ENCODE data around the gene IL20RB. TPM values are rescaled to one million over a fixed set of nuclear protein-coding genes. Genes with fewer than 3 reads are reported as not detected.

The IL20RB gene
- polyA plus RNA-seq, 3 donors: 0.16 to 1.2 TPM; not detected in 1

DNA sequence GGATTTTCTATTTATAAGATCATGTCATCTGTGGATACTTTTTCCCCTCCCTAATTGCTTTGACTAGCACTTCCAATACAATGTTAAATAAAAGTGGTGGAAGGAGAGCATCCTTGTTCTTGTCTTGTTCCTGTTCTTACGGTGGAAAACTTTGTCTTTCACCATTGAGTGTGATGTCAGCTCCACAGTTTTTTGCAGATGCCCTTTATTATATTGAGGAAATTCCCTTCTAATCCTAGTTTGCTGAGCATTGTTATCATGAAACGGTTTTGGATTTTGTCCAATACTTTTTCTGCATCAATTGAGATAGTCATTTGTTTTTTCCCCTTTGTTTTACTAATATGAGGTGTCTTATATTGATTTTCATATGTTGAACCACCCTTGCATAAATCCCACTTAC, 19.9 kb upstream of the IL20RB start:
- Mint-ChIP-seq H3K27ac (peak overlapping the region in 3 of 7 donors; percentile 33 to 36 (median 34)), H3K4me3 (no peak overlapping the region), H3K4me1 (peaks cover 38% of the 10 kb centered on the region), H3K36me3 (peaks cover 17 to 20% of the 10 kb centered on the region in 2 donors), H3K9me3 (no peaks in the 10 kb centered on the region), H3K27me3 (ENCODE audit: low read depth in 3 of 3) (no peaks in the 10 kb centered on the region)
- peak overlapping the region in 1 of 2 donors; percentile 23 for H3K27ac ChIP-seq (ENCODE audit: low read depth in 1 of 2, low read length in 2 of 2)
- DNase-seq: peak in 1 of 3 donors; percentile 30
- intact Hi-C loops (cut with micrococcal nuclease): no loop called here
- H3K9ac ChIP-seq (ENCODE audit: insufficient read depth, low read length, poor library complexity, severe bottlenecking): no peak overlapping the region
- WGBS (ENCODE audit: insufficient coverage): no CpG with 5 or more reads among the region's 2 CpGs
- H3K4me2 ChIP-seq (replicated peaks; ENCODE audit: extremely low read depth, low read length, poor library complexity, severe bottlenecking): no peak overlapping the region
- H2AFZ ChIP-seq (ENCODE audit: insufficient read depth, low read depth, low read length, poor library complexity, severe bottlenecking): no peak overlapping the region
- H4K20me1 ChIP-seq (ENCODE audit: insufficient read depth, low read length): peaks cover 74% of the 10 kb centered on the region
- H3K27me3 ChIP-seq (ENCODE audit: control insufficient read depth in 2 of 2, insufficient read depth in 2 of 2, low read length in 2 of 2): no peaks in the 10 kb centered on the region
- TF ChIP-seq, protein P1, sequence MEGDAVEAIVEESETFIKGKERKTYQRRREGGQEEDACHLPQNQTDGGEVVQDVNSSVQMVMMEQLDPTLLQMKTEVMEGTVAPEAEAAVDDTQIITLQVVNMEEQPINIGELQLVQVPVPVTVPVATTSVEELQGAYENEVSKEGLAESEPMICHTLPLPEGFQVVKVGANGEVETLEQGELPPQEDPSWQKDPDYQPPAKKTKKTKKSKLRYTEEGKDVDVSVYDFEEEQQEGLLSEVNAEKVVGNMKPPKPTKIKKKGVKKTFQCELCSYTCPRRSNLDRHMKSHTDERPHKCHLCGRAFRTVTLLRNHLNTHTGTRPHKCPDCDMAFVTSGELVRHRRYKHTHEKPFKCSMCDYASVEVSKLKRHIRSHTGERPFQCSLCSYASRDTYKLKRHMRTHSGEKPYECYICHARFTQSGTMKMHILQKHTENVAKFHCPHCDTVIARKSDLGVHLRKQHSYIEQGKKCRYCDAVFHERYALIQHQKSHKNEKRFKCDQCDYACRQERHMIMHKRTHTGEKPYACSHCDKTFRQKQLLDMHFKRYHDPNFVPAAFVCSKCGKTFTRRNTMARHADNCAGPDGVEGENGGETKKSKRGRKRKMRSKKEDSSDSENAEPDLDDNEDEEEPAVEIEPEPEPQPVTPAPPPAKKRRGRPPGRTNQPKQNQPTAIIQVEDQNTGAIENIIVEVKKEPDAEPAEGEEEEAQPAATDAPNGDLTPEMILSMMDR (IDR thresholded peaks at IDR 0.05): no peak
- H3K4me1 ChIP-seq (ENCODE audit: control insufficient read depth in 1 of 2, insufficient read depth in 2 of 2, low read length in 2 of 2): peaks cover 25 to 37% of the 10 kb centered on the region in 2 donors
- no peak overlapping the region for H3K4me3 ChIP-seq (replicated peaks in 1 of 3; ENCODE audit: low read depth in 2 of 3, low read length in 3 of 3)
- peaks cover 0 to 21% of the 10 kb centered on the region in 2 donors for H3K36me3 ChIP-seq (replicated peaks in 1 of 2; ENCODE audit: control insufficient read depth in 1 of 2, insufficient read depth in 2 of 2, low read length in 2 of 2)
- peaks cover 91% of the 10 kb centered on the region for H3K79me2 ChIP-seq (ENCODE audit: insufficient read depth, low read length)
- H3K9me3 ChIP-seq (replicated peaks in 1 of 2; ENCODE audit: control insufficient read depth in 1 of 2, insufficient read depth in 1 of 2, low read length in 2 of 2): no peaks in the 10 kb centered on the region

DNA sequence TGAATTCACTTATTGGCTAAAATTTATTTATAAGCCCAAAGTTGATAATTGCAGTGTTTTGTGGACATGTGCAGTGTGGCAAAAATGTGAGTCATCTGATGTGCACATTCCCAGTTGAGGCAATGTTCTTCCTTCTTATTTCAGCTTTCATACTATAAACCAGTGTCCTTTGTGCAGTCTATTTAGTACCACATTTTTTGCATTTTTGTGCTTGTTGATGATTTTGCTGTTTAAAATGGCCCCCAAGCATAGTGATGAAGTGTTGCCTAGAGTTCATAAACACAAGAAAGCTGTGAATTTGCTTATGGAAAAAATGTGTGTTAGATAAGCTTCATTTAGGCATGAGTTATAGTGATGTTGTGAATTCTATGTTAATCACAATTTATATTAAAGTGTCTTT, 19.4 kb upstream of the IL20RB start:
- H3K27ac Mint-ChIP-seq: peak overlapping the region in 3 of 7 donors; percentile 33 to 36 (median 34)
- H3K9me3 Mint-ChIP-seq: no peaks in the 10 kb centered on the region
- peaks cover 17 to 20% of the 10 kb centered on the region in 2 donors for H3K36me3 Mint-ChIP-seq
- no peaks in the 10 kb centered on the region for H3K27me3 Mint-ChIP-seq (ENCODE audit: low read depth in 3 of 3)
- DNase-seq: peak; percentile 21 to 66 (median 22)
- peaks cover 24 to 37% of the 10 kb centered on the region in 2 donors for H3K4me1 ChIP-seq (ENCODE audit: control insufficient read depth in 1 of 2, insufficient read depth in 2 of 2, low read length in 2 of 2)
- intact Hi-C loops (cut with micrococcal nuclease): no loop called here
- H3K9me3 ChIP-seq (replicated peaks in 1 of 2; ENCODE audit: control insufficient read depth in 1 of 2, insufficient read depth in 1 of 2, low read length in 2 of 2): no peaks in the 10 kb centered on the region
- H3K27ac ChIP-seq (ENCODE audit: low read depth in 1 of 2, low read length in 2 of 2): peak overlapping the region in 1 of 2 donors; percentile 23
- H3K36me3 ChIP-seq (replicated peaks in 1 of 2; ENCODE audit: control insufficient read depth in 1 of 2, insufficient read depth in 2 of 2, low read length in 2 of 2): peaks cover 0 to 21% of the 10 kb centered on the region in 2 donors
- H3K4me3 ChIP-seq (replicated peaks in 1 of 3; ENCODE audit: low read depth in 2 of 3, low read length in 3 of 3): no peak overlapping the region
- H3K4me1 Mint-ChIP-seq: peaks cover 38% of the 10 kb centered on the region
- H4K20me1 ChIP-seq (ENCODE audit: insufficient read depth, low read length): peaks cover 74% of the 10 kb centered on the region
- H3K27me3 ChIP-seq (ENCODE audit: control insufficient read depth in 2 of 2, insufficient read depth in 2 of 2, low read length in 2 of 2): no peaks in the 10 kb centered on the region
- TF ChIP-seq, protein P1 (IDR thresholded peaks at IDR 0.05): no peak
- no peak overlapping the region for H2AFZ ChIP-seq (ENCODE audit: insufficient read depth, low read depth, low read length, poor library complexity, severe bottlenecking)
- H3K4me2 ChIP-seq (replicated peaks; ENCODE audit: extremely low read depth, low read length, poor library complexity, severe bottlenecking): no peak overlapping the region
- H3K4me3 Mint-ChIP-seq: peak overlapping the region in 1 of 2 donors; percentile 31
- peaks cover 91% of the 10 kb centered on the region for H3K79me2 ChIP-seq (ENCODE audit: insufficient read depth, low read length)
- H3K9ac ChIP-seq (ENCODE audit: insufficient read depth, low read length, poor library complexity, severe bottlenecking): no peak overlapping the region
